GM21737 (cell line): ENCODE measurements around the gene GSTM2.
A peak's percentile ranks its signal among the peaks of the same experiment; 100 is the strongest.
"Not testable (repeated sequence)": the region's sequence is repeated elsewhere in the genome, so short reads cannot be mapped to it uniquely, and the experiment has no call there.

Experiments used
- ATAC-seq: cut with Tn5 transposase; IDR thresholded peaks from one replicate; pipeline ENCODE4 v1.9.1; 2021; ENCODE audit warnings: mild to moderate bottlenecking, moderate library complexity; ENCODE audit not compliant: unreplicated experiment

GSTM2 gene

DNA sequence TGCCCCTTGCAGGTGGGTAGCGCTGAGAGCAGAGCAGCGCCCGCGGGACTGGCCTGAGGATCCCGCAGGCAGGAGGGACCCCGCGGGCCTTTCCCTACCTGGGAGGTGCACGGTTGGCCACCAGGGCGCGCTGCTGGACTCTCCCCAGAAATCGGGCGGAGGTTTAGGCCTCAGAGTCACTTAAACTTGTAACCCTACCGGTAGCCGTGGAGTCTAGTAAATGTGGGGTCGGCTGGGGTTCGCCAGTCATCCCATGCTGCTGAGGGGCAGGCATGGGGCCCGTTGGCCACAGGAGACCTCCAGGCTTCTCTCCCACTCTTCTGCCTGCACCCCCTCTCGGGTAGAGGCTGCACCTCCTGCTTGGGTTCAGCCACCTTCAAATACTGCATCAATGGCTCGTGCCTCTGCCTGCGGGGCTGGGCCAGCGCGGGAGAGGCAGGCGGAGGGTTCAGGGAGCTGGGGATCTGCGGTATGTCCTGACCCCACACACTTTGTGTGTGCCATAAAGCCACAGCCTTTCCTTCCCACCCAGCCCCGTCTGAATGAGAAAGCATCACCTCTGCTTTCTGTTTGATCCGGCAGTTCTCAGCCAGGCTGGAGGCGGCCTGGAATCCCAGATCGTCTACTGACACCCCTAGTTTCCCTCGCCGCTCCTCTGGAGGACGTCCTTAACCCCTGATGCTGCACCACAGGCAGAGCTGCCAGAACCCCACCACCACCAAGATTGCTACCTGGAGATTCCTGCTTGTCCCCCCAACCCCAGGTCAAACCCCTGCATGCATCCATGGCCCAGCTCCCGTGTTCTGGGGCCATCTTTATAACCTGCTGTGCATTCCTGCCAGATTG is 24.2 kb upstream of the GSTM2 start:
- ATAC-seq = peak; percentile 93

DNA sequence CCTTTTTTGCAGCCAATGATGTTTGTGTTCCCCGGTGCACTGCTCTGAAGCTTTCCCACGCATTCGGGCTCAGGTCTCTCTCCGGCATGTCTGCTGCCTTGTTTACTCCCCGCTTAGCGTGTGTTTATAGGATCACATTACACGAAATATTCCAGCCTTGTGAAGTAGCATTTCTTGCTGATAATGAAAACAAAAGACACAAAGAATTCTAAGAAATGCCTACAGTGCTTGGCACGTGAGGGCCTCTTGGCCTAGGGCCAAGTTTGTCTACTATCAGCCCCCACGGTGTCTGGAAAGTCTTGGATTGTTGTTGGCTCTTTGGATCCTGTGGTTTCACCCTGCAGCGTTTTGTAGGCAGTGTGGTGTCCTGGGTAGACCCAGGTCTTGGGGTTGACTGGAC is 23.2 kb upstream of the GSTM2 start:
- no peak for ATAC-seq

DNA sequence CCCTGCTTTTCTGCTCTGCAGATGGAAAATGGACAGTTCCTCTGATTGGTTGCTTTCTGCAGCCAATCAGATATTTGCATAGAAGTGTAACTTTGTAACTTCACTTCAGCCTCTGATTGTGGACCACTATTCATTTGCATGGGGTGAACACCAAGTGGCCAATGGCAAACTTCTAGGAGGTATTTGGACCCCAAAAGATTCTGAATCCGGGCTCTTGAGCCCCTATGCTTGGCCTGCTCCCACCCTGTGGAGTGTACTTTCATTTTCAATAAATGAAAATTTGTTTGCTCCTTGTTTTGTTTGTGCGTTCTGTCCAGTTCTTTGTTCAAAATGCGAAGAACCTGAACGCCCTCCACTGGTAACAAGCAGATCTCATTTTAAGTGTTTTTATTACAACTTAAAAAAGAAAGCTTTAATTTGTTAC is 18.4 kb upstream of the GSTM2 start:
- no peak for ATAC-seq

DNA sequence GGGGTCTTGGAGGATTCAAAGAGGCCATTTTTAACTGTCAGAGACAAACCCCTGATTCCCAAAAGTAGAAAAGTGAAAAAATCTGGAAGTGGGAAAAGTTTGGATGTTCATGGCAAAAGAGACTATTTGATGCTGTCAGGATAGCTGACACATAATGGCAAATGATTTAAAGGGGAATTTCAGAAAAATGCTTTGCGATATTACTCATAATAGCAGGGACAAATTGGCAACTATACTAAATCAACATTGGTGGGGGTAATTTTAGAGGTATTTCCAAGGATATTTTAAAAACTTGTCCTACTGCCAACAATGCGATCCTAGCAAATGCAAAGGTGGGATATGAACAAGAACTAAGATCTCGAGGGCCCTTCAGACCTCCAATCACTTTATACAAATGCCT is 17.2 kb upstream of the GSTM2 start:
- ATAC-seq = no peak

DNA sequence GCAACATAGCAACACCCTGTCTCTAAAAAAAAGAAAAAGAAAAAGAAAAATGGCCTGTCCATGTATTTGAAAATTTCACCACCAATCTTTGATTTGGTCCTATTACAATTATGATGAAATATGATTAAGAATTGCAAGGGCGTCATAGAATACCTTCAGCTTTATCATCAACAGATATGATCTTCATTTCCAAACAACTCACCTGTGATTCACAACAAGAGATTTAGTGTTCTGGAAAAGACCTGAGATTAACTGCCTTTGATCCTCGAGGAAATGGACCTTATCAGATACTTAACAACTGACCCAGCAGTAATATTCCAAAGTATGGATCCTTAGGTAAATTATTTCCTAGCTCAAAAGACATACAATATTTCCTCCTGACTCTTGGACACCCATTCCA is 15.5 kb upstream of the GSTM2 start:
- ATAC-seq = no peak

DNA sequence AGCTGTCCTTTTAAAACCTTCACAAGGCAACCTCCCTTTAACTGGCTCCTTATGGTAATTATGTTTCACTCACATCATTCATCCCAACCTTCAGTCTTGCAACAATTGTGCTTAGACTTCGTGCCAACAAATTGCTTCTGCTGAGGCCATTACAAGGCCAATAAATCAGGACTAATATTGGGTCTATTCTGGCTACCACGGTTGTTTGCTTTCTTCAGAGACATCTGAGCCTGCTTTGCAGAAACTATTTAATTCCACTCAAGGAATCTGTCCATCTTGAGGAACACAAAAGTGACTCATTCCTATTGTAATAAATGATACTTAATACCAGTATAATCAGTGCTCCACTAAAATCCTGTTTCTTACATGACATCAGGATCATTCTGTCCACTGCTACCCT is 14.6 kb upstream of the GSTM2 start:
- ATAC-seq = no peak

DNA sequence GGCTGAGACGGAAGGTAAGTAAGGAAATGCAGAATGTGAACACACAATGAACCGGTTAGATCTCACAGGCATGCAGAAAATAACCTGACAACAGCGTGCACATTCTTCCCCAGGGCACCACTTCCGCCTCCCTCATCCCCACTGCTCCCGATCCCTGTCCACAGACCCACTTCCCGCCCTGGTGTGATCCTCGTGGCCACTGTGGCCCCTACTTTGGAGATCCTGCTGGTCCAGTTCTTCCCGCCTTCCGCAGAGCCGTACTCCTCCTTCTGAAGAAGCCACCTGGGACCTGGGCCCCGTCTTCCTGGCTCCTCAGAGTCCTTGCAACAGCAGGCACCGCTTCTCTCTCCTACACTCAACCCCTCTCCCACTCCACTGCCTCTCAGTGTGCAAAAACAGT is 13.3 kb upstream of the GSTM2 start:
- no peak for ATAC-seq

DNA sequence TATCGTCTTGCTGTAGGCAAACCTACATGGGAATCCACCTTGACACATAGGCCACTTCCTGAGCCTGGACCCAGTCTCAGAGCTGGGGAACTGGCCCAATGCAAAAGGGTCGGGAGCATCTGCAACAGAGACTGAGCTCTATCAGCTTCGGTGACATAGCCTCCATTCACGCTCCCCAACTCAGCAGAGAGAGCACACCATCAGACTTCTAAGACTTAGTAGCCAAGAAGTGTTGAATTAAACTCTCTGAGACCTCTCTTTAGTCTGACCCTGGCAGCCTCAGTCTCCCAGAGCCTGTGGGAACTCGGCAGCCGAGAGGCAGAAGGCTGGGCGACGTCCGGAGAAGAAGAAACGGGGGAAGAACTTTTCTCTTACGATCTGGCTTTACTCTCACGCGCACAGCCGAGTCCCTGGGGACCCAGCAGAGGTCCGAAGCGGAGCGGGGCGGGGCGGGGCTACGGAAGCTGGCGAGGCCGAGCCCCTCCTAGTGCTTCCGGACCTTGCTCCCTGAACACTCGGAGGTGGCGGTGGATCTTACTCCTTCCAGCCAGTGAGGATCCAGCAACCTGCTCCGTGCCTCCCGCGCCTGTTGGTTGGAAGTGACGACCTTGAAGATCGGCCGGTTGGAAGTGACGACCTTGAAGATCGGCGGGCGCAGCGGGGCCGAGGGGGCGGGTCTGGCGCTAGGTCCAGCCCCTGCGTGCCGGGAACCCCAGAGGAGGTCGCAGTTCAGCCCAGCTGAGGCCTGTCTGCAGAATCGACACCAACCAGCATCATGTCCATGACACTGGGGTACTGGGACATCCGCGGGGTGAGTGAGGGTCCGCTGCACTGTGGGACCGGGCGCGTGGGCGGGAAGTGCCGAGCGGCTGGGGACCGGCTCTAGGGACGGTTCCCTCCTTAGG is 12.0 kb upstream of the GSTM2 start, which contains the start of gene GSTM4:
Gene GSTM4 (plus strand): TSS at position 485 of the 905 bp plus-strand sequence. CDS start 291 bp downstream, at position 776.
- ATAC-seq = peak; percentile 87

DNA sequence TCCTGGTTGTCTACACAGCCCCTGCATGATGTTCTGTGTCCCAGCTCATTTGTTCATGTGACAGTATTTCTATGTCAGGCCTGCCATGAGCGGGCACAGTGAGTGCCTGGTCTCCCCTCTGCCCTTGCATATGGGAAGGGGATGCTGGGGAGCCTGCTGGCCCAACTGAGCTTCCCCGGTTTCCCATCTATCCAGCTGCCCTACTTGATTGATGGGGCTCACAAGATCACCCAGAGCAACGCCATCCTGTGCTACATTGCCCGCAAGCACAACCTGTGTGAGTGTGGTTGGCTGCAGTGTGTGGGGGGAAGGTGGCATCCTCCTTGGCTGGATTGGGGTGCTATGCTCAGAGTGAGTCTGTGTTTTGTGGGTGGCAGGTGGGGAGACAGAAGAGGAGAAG is 10.5 kb upstream of the GSTM2 start:
- no peak for ATAC-seq

DNA sequence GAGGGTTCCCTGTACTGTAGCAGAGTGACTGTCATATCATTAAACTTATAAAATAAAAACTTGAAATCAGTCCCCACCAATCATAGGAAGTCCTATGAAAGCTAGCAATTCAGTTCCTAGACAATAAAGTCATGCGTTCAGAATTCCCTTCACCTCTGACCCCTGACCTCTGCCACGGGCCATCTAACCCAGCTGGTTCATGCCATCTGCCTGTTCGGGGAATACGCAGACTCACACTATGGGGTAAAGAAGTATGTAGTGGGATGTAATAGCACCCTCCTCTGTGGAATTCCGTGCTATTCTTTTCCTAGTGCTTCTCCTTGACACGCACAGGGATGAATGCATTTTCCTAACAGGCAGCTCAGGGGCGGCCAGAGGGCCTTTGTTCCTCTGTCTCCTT is 9.9 kb upstream of the GSTM2 start:
- ATAC-seq = no peak

DNA sequence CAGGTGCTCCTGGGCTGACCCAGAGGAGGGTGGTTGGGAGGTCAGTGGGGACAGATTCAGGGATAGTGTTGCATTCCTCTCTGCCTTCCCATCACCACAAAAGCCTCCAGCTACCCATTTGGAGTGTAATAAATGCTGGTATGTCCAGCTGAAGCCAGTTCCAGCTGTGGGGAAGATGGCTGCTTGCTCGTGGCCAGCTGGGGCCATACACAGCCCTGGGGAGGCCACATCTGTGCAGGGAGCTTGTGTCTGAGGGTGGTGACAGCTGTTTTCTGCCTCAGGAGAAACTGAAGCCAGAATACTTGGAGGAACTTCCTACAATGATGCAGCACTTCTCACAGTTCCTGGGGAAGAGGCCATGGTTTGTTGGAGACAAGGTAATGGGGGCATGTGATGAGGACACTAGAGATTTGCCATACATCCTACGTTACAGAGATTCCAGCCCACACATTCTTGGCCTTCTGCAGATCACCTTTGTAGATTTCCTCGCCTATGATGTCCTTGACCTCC is 9.3 kb upstream of the GSTM2 start:
- no peak for ATAC-seq

DNA sequence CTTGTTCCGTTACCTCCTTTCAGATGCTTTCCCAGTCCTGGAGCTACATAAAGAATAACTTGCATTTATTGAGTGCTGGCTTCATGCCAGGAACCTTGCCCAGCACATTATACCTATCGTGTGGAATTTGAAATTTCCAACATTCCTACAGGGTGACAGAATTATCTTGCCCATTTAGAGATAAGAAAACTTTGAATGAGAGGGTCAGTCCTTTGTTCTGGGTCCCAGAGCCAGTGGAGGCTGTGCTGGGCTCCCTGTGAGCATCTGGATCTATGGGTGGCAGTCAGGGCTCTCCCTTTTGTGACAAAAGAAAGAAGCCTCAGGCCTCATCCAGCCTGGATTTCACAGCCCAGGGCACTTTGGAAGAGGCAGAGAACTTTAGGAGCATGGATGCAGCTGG is 8.7 kb upstream of the GSTM2 start:
- ATAC-seq = no peak

DNA sequence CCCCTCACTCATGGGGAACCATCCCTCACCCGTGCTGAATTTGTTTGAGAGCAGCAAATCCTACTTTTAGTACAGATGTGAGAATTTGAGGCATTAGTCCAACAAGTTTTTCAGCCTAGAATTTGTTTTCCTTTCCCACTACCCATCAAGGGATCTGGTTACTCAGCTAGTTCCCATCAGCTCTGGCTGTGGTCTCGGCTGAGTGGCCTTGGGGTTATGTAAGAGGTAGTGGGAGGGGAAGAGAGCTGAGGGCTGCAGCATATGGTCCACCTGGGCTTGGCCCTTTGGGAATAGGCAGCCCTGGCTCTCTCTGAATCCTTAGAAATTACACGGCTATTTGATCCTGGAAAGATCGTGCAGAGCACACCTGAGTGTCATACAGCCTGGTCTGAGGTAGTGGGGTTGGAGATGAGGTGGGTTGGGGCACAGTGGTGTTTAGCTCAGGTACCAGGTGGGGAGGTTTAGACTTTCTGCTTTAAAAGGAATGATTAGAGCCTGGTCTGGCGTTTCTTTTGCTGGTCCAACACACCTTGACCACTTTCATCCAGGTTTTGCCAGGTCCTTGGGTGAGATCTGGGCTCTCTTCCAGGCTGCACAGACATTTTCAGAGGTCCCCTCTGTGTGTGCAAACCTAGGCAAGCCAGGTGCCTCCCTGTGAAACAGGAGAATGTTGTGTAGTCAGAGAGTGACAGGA is 7.7 kb upstream of the GSTM2 start:
- no peak for ATAC-seq

DNA sequence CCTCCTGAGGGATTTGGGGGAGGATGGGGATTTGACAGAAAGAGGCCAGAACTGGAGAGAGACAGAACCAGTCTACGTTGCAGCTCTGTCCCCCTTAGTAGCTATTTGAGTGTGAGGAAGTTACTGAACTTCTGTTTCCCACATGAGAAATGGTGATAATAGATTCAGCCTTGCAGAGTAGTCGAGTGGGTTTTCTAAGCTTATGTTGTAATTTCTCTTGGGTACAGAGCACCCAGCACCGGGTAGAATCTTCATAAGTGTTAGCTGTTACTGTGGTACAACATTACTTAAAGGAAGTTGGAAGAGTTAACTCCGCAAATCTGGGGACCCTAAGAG is 7.2 kb upstream of the GSTM2 start:
- ATAC-seq = not testable (repeated sequence)

DNA sequence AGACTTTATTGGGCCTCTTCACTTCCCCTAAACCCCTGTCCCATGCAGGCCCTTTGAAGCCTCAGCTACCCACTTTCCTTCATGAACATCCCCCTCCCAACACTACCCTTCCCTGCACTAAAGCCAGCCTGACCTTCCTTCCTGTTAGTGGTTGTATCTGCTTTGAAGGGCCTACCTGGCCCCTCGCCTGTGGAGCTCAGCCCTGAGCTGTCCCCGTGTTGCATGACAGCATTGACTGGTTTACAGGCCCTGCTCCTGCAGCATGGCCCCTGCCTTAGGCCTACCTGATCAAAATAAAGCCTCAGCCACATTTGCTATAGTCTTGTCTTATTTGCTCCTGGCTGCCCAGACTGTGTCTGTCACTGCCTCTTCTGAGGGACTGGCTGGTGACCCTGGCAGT is 6.5 kb upstream of the GSTM2 start:
- no peak for ATAC-seq

DNA sequence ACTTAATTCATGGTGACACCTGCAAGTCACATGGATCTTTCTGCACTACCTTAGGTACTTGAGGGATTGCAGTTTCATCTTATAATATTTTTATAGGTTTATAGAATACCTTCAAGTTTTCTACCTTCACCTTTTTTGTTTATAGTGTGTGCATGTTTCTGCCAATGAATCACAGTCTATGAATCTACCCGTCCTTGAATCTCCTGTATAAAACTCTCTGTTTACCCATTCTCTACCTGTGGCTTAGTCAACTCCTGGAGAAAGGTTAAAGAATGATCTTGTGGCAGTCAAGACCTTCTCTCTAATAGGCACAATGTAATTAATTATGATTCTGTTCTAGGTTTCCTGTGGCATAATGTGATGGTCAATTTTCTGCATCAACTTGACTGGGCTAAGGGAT is 3.2 kb upstream of the GSTM2 start:
- no peak for ATAC-seq

DNA sequence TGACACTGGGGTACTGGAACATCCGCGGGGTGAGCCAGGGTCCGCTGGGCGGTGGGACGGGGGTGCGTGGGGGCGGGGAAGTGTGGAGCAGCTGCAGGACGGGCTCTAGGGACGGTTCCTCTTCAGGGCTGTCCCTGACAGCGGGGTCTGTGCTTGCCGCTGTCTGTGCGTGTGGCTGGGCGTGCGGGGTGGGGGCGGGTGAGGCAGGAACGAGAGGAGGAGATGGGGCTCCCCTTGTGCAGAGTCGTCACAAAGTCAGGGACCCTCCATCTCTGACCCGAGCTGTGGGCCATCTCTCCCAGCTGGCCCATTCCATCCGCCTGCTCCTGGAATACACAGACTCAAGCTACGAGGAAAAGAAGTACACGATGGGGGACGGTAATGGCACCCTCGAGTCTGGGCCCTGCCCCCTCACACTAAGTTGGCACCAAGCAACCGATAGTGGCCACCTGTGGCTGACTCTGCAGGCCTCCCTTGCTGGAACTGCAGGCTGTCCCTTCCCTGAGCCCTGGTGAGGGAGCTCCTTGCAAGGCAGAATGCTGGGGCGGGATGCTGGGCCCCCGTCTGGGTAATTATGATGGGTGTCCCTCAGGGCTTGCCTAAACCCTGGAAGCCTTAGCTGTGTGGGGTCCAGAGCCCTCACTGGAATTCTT is 392 bp downstream of the GSTM2 start:
- peak; percentile 11 for ATAC-seq

DNA sequence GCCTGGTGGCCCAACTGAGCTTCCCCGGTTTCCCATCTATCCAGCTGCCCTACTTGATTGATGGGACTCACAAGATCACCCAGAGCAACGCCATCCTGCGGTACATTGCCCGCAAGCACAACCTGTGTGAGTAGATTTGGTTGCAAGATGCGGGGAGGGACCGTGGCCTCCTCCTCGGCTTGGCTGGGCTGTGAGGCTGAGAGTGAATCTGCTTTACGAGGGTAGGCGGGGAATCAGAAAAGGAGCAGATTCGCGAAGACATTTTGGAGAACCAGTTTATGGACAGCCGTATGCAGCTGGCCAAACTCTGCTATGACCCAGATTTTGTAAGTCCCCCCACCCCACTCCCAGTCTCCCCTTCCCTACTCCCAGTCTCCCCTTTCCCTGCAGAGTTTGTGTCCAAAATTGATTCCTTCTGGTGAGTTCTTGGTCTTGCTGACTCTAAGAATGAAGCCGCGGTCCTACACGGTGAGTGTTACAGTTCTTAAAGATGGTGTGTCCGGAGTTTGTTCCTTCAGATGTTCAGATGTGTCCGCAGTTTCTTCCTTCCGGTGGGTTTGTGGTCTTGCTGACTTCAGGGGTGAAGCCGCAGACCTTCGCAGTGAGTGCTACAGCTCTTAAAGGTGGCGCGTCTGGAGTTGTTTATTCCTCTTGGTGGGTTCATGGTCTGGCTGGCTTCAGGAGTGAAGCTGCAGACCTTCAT is 1.5 kb downstream of the GSTM2 start:
- no peak for ATAC-seq

DNA sequence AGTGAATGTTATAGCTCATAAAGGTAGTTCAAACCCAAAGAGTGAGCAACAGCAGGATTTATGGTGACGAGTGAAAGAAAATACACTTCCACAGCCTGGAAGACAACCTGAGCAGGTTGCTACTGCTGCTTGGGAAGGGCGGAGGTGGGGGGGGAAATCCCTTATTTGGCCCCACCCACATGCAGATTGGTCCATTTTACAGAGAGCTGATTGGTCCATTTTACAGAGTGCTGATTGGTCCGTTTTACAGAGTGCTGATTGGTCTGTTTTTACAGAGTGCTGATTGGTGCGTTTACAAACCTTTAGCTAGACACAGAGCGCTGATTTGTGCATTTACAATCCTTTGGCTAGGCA is 2.1 kb downstream of the GSTM2 start:
- not testable (repeated sequence) for ATAC-seq

DNA sequence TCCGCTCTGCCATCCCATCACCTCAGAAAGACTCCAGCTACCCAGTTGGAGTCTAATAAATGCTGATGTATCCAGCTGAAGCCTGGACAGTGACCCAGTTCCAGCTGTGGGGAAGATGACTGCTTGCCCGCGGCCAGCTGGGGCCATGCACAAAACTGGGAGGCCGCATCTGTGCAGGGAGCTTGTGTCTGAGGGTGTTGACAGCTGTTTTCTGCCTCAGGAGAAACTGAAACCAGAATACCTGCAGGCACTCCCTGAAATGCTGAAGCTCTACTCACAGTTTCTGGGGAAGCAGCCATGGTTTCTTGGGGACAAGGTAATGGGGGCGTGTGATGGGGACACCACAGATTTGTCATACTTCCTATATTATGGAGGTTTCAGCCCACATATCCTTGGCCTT is 3.2 kb downstream of the GSTM2 start:
- ATAC-seq = no peak
